Loucy (cell line): ENCODE results near the gene AP3B2.

Experiments used
- H2AFZ ChIP-seq: fragments of 200-600 bp; sonication (generic); 2 replicates; pipeline ENCODE4 v1.6.0; 2016; ENCODE audit warnings: antibody characterized with exemption, mild to moderate bottlenecking, low read length, moderate library complexity
- H3F3A ChIP-seq: fragments of 200-600 bp; 2 replicates; pipeline ENCODE4 v1.6.0; 2016; ENCODE audit warnings: antibody characterized with exemption, low read depth, mild to moderate bottlenecking
- H3K27me3 ChIP-seq: fragments of 200-600 bp; sonication (generic); 2 replicates; pipeline ENCODE4 v1.6.1; 2014; ENCODE audit warnings: low read length, mild to moderate bottlenecking; ENCODE audit not compliant: insufficient read depth, poor library complexity, severe bottlenecking
- H3K36me3 ChIP-seq: fragments of 200-600 bp; sonication (generic); 2 replicates; pipeline ENCODE4 v1.6.1; 2016; ENCODE audit warnings: low read length; ENCODE audit not compliant: insufficient read depth
- H3K4me1 ChIP-seq: fragments of 200-600 bp; sonication (generic); 2 replicates; pipeline ENCODE4 v1.5.1; 2014; ENCODE audit warnings: low read length, mild to moderate bottlenecking; ENCODE audit not compliant: insufficient read depth, poor library complexity, severe bottlenecking
- H3K4me2 ChIP-seq: fragments of 200-600 bp; sonication (generic); 2 replicates; pipeline ENCODE4 v1.6.0; 2014; ENCODE audit warnings: antibody characterized with exemption, low read length, low read depth, mild to moderate bottlenecking; ENCODE audit not compliant: poor library complexity, severe bottlenecking
- H3K4me3 ChIP-seq: fragments of 200-600 bp; sonication (generic); 2 replicates; pipeline ENCODE4 v1.5.1; 2014; ENCODE audit warnings: low read length, mild to moderate bottlenecking, mixed read lengths; ENCODE audit not compliant: poor library complexity, severe bottlenecking
- H3K79me2 ChIP-seq: fragments of 200-600 bp; sonication (generic); 2 replicates; pipeline ENCODE4 v1.6.1; 2014; ENCODE audit warnings: low read length; ENCODE audit not compliant: insufficient read depth
- H3K9ac ChIP-seq: fragments of 200-600 bp; sonication (generic); 2 replicates; pipeline ENCODE4 v1.6.0; 2014; ENCODE audit warnings: mild to moderate bottlenecking, low read depth, low read length, moderate library complexity; ENCODE audit not compliant: poor library complexity, severe bottlenecking
- H3K9me2 ChIP-seq: fragments of 200-600 bp; sonication (generic); replicated peaks from 2 replicates; pipeline ENCODE4 v1.6.1; 2016; ENCODE audit warnings: low read depth, low read length, mixed read lengths
- H3K9me3 ChIP-seq: fragments of 200-600 bp; sonication (generic); 2 replicates; pipeline ENCODE4 v1.6.1; 2014; ENCODE audit warnings: mild to moderate bottlenecking, antibody characterized with exemption, low read length, low read depth; ENCODE audit not compliant: insufficient read depth
- H4K20me1 ChIP-seq: fragments of 200-600 bp; sonication (generic); 2 replicates; pipeline ENCODE4 v1.6.0; 2014; ENCODE audit warnings: antibody characterized with exemption, low read length, mild to moderate bottlenecking; ENCODE audit not compliant: insufficient read depth, poor library complexity, severe bottlenecking
- CTCF ChIP-seq: fragments of 200-600 bp; sonication (generic); conservative IDR thresholded peaks from 2 replicates; pipeline ENCODE4 v1.5.1; 2014; ENCODE audit warnings: mild to moderate bottlenecking, antibody characterized with exemption, low read length
- EZH2phosphoT487 ChIP-seq: fragments of 200-600 bp; IDR thresholded peaks from 2 replicates; pipeline ENCODE4 v1.6.1; 2018; ENCODE audit warnings: antibody characterized with exemption, mild to moderate bottlenecking, moderate library complexity, borderline replicate concordance

AP3B2 gene

DNA sequence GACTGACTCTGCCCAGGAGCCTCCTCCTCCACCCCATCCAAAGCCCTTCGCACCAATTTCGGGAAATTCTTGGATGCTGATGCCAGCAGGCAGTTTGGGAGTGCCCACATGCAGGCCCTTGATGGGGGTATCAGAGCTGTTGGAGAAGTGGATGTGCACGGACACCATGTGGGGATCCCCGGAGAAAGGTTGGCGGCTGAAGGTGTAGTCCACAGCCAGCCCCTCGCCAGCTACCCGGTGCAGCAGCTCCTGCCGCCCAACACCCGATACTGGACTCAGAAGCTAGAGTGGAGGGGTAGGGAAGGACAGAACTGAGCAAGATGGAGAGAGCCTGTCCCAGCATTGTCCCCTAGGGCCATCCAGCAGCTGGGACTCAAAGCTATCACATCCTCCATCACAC is 47.0 kb downstream of the AP3B2 start:
- Histone ChIP-seq H3K4me2 (no peak overlapping the region), H3K79me2 (no peaks in the 10 kb centered on the region), H2AFZ (no peak overlapping the region), H3K36me3 (no peaks in the 10 kb centered on the region), H3K9ac (no peak overlapping the region), H3K9me3 (no peaks in the 10 kb centered on the region), H3F3A (no peaks in the 10 kb centered on the region), H3K9me2 (no peaks in the 10 kb centered on the region), H3K27me3 (no peaks in the 10 kb centered on the region), H3K4me1 (no peaks in the 10 kb centered on the region), H3K4me3 (no peak overlapping the region), H4K20me1 (no peaks in the 10 kb centered on the region)
- no peak for TF ChIP-seq CTCF
- no peak for TF ChIP-seq EZH2phosphoT487

DNA sequence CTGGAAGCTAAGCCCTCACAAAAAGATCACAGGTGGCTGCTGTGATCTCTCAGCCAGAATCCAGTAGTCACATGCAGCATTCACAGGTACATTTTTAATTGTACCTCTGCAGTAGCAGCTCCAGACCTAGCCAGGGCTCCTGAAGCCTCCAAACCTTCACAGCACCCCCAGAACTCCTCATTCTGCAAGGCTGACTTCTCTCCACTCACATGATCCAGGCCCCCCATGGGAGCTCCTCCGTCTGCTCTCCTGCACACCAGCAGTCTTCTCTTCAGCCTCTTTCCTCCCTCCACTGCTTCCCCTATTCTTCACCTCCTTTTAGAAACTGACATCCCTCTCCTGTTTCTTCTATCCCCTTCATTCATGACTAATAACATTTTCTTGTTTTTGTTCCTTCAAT is 49.3 kb downstream of the AP3B2 start:
- Histone ChIP-seq H3F3A (no peaks in the 10 kb centered on the region), H3K4me3 (no peak overlapping the region), H3K9me2 (no peaks in the 10 kb centered on the region), H3K4me1 (no peaks in the 10 kb centered on the region), H3K9me3 (no peaks in the 10 kb centered on the region), H3K79me2 (no peaks in the 10 kb centered on the region), H4K20me1 (no peaks in the 10 kb centered on the region), H3K4me2 (no peak overlapping the region), H3K9ac (no peak overlapping the region), H3K36me3 (no peaks in the 10 kb centered on the region), H3K27me3 (no peaks in the 10 kb centered on the region), H2AFZ (no peak overlapping the region)
- TF ChIP-seq CTCF, result no peak
- TF ChIP-seq EZH2phosphoT487, result no peak

- Histone ChIP-seq H3K9me2 (no peaks in the 10 kb centered on the region), H3K27me3 (no peaks in the 10 kb centered on the region), H3K79me2 (no peaks in the 10 kb centered on the region), H3K4me1 (no peaks in the 10 kb centered on the region), H3F3A (no peaks in the 10 kb centered on the region), H3K4me2 (no peak overlapping the region), H4K20me1 (no peaks in the 10 kb centered on the region), H3K4me3 (no peak overlapping the region), H3K36me3 (no peaks in the 10 kb centered on the region), H3K9ac (no peak overlapping the region), H2AFZ (no peak overlapping the region), H3K9me3 (no peaks in the 10 kb centered on the region)
- no peak for TF ChIP-seq CTCF
These were observed 52.9 kb downstream of the AP3B2 start for GRCh38 chr15:82656641-82657266.
